GM12878 (cell line): ENCODE results near the gene BTBD19. TPM values are rescaled to one million over a fixed set of nuclear protein-coding genes. Genes with fewer than 3 reads are reported as not detected.

Experiments used
- ATAC-seq: fragments of 200-7000 bp; cut with Tn5 transposase; 3 replicates; pipeline ENCODE4 v1.9.1; 2020; ENCODE audit warnings: mild to moderate bottlenecking, moderate library complexity
- BruUV-seq: library from RNA; stranded (reverse); fragments of 400-500 nt; replicated peaks from 2 replicates; lab custom pipeline; 2021; lab: Mats Ljungman, UMichigan
- CTCF ChIA-PET: fragments of 300-600 bp; sonication (Branson Sonifier 250); formaldehyde crosslinking; extraction: SDS; loops from one replicate; lab custom pipeline; 2021; ENCODE audit warnings: inconsistent platforms; lab: Yijun Ruan, JAX
- POLR2A ChIA-PET: fragments of 350-600 bp; formaldehyde crosslinking; extraction: SDS; loops from one replicate; lab custom pipeline; 2021; ENCODE audit warnings: inconsistent platforms; lab: Charles Lee
- RAD21 ChIA-PET: fragments of 300-600 bp; sonication (Branson Sonifier 250); formaldehyde crosslinking; loops from one replicate; lab custom pipeline; 2023; ENCODE audit warnings: antibody characterized with exemption; ENCODE audit not compliant: unreplicated experiment; lab: Charles Lee
- SMC1A ChIA-PET: fragments of 300-600 bp; sonication (Branson Sonifier 250); formaldehyde crosslinking; loops from one replicate; lab custom pipeline; 2023; ENCODE audit not compliant: unreplicated experiment, uncharacterized antibody; lab: Charles Lee
- DNase-seq: peaks from one replicate; pipeline ENCODE4 v3.0.0-alpha.2; 2011; ENCODE audit warnings: low read depth, low spot score
- FAIRE-seq: peaks from 3 replicates; lab custom pipeline; 2011; peaks lifted over from hg19 to GRCh38; lab: Jason Lieb, UNC
- H2AFZ ChIP-seq: 2 replicates; pipeline ENCODE4 v1.6.0; 2011; ENCODE audit warnings: low read depth, low read length, control low read depth; ENCODE audit not compliant: control insufficient read depth
- H3K27ac ChIP-seq: 2 replicates; pipeline ENCODE4 v1.5.1; 2011; ENCODE audit warnings: control low read depth; ENCODE audit not compliant: control insufficient read depth, insufficient read depth
- H3K27me3 ChIP-seq, 2 experiments: replicated peaks in 1 of 2; 2 replicates each; pipeline versions ENCODE4 v1.6.0 to v1.6.1; 2011; ENCODE audit warnings: low read length in 1 of 2; ENCODE audit not compliant: control insufficient read depth in 2 of 2, insufficient read depth in 2 of 2
- H3K36me3 ChIP-seq, 2 experiments: 2 replicates each; pipeline ENCODE4 v1.5.1; 2011; ENCODE audit warnings: low read length in 1 of 2; ENCODE audit not compliant: control insufficient read depth in 2 of 2, insufficient read depth in 2 of 2
- H3K4me1 ChIP-seq: 2 replicates; pipeline ENCODE4 v1.6.1; 2011; ENCODE audit warnings: mild to moderate bottlenecking, low read length, moderate library complexity, mixed read lengths; ENCODE audit not compliant: control insufficient read depth, insufficient read depth
- H3K4me2 ChIP-seq: 2 replicates; pipeline ENCODE4 v1.6.0; 2011; ENCODE audit warnings: control low read depth; ENCODE audit not compliant: control insufficient read depth, insufficient read depth
- H3K4me3 ChIP-seq: fragments of 200-600 bp; sonication (generic); 2 replicates; pipeline ENCODE4 v1.5.1; 2016
- H3K79me2 ChIP-seq: 2 replicates; pipeline ENCODE4 v1.6.0; 2011; ENCODE audit warnings: low read length; ENCODE audit not compliant: control insufficient read depth, insufficient read depth
- H3K9ac ChIP-seq: 2 replicates; pipeline ENCODE4 v1.8.0; 2011; ENCODE audit warnings: low read length, control low read depth, mixed read lengths; ENCODE audit not compliant: control insufficient read depth, insufficient read depth
- H3K9me3 ChIP-seq: replicated peaks from 3 replicates; pipeline ENCODE4 v1.5.1; 2011; ENCODE audit warnings: mild to moderate bottlenecking, low read length; ENCODE audit not compliant: control insufficient read depth, insufficient read depth
- H4K20me1 ChIP-seq: 2 replicates; pipeline ENCODE4 v1.6.0; 2011; ENCODE audit not compliant: control insufficient read depth, insufficient read depth
- BACH1 ChIP-seq: fragments of 450-650 bp; IDR thresholded peaks from 2 replicates; pipeline ENCODE4 v1.6.1; 2017; ENCODE audit warnings: mild to moderate bottlenecking, borderline replicate concordance
- CBFB ChIP-seq: IDR thresholded peaks from 2 replicates; pipeline ENCODE4 v1.6.1; 2016; ENCODE audit warnings: antibody characterized with exemption, low read depth
- CHD2 ChIP-seq: IDR thresholded peaks from 2 replicates; pipeline ENCODE4 v1.6.1; 2011; ENCODE audit warnings: low read depth, low read length, improper control_type of control experiment, borderline replicate concordance
- KAT2A ChIP-seq: conservative IDR thresholded peaks from 2 replicates; pipeline ENCODE4 v1.6.1; 2011; ENCODE audit warnings: low read depth, low read length; ENCODE audit not compliant: control insufficient read depth
- RELA ChIP-seq: fragments of 450-650 bp; IDR thresholded peaks from 2 replicates; pipeline ENCODE4 v1.8.0; 2014; ENCODE audit warnings: borderline replicate concordance; ENCODE audit not compliant: partially characterized antibody
- SREBF2 ChIP-seq: IDR thresholded peaks from 2 replicates; pipeline ENCODE4 v1.6.1; 2012; ENCODE audit warnings: mild to moderate bottlenecking, low read length
- SUPT20H ChIP-seq: IDR thresholded peaks from 2 replicates; pipeline ENCODE4 v1.6.1; 2011; ENCODE audit warnings: low read depth, mild to moderate bottlenecking, low read length, moderate library complexity, borderline replicate concordance; ENCODE audit not compliant: control insufficient read depth
- TBL1XR1 ChIP-seq: IDR thresholded peaks from 2 replicates; pipeline ENCODE4 v1.6.1; 2012; ENCODE audit warnings: low read depth, low read length, improper control_type of control experiment
- WGBS: methylation state at CpG from one replicate; pipeline ENCODE4 v1.1.6; 2016; ENCODE audit warnings: low lambda C conversion rate; ENCODE audit not compliant: insufficient replicate concordance, insufficient coverage; ENCODE audit errors: missing lambda C conversion rate; 5-methylcytosine and 5-hydroxymethylcytosine counted together
- in situ Hi-C: fragments of 300-500 bp; cut with MboI; formaldehyde crosslinking; loops from 9 replicates; pipeline ENCODE4 v1.14.3; 2018; ENCODE audit warnings: mixed read lengths
- intact Hi-C: fragments of 100-400 bp; cut with micrococcal nuclease; formaldehyde crosslinking; loops from one replicate; pipeline ENCODE4 v1.14.2; 2022; ENCODE audit not compliant: unreplicated experiment
- polyA plus RNA-seq, 11 experiments: library from polyadenylated mRNA; depleted of rRNA in 4 of 11; unstranded in 6 of 11; stranded (reverse) in 5 of 11; fragments of >200 nt; fragmentation: Nextera tagmentation in 4 of 11; fragmentation: Illumina TruSeq in 1 of 11; extraction: Ambion mirVana in 4 of 11; extraction: Trizol in 1 of 11; gene quantifications; 1 replicate in 1 of 11; 2 replicates in 10 of 11; pipeline versions ENCODE4 v1.2.1 to v1.2.3, GENCODE V29; 2011 to 2016; ENCODE audit warnings: inconsistent platforms in 2 of 11, missing spikeins in 2 of 11, low read depth in 1 of 11
- total RNA-seq, 4 experiments: library from RNA; depleted of rRNA in 3 of 4; stranded (reverse); fragments of >200 nt in 3 of 4; fragmentation: Illumina TruSeq in 1 of 4; extraction: Trizol in 1 of 4; gene quantifications; 2 replicates each; pipeline versions ENCODE4 v1.2.1 to v1.2.3, GENCODE V29; 2013 to 2021
- TF ChIP-seq, protein P1 (sequence below): fragments of 450-650 bp; IDR thresholded peaks from 2 replicates; pipeline ENCODE4 v1.6.1; 2017; ENCODE audit warnings: mild to moderate bottlenecking, moderate library complexity
- TF ChIP-seq, protein P2 (sequence below): IDR thresholded peaks from 2 replicates; pipeline ENCODE4 v1.6.1; 2012; ENCODE audit warnings: low read depth, low read length, improper control_type of control experiment
- TF ChIP-seq, protein P3 (sequence below): IDR thresholded peaks from 2 replicates; pipeline ENCODE4 v1.6.1; 2012; ENCODE audit warnings: improper control_type of control experiment, low read depth, low read length; ENCODE audit not compliant: insufficient replicate concordance

Gene BTBD19
- total and polyA plus RNA-seq, 10 of the 15 experiments (the other 5 are each of a cell fraction or from before 2014, with no cell fraction given), result 0.13 to 2.7 (median 0.42) TPM

DNA sequence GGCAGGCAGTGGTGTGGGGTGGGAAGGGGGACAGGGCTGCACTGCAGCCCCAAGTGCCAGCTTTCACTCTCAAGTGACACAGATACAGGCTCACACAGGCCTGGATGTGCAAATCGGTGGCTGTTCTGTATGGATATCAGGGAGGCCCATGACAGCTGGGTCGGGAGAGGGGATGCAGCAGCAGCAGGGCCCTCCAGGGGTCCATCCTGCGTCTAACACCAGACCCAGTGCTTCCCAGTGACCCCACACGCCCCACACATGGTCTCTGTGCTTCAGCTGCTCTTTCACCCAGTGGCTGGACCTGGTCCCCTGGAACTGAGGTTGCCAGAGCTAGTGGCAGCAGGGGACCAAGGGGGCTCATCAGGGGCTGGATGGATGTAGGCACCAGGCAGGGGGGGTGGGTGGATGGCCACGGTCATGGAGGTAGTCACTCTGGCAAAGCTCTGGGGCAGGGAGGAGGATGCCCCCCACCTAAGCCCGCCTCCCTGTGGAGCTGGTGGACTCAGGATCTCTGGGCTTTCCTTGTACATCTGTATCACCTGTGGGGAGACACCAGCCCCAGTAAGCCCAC is 13.9 kb downstream of the BTBD19 start:
- no peaks in the 10 kb centered on the region for H3K79me2 ChIP-seq
- no peak overlapping the region for H2AFZ ChIP-seq
- DNase-seq (no peak), ATAC-seq (no peak), FAIRE-seq (no peak)
- no peaks in the 10 kb centered on the region for H3K9me3 ChIP-seq
- ChIA-PET SMC1A (interaction anchor here (0.9 to 5.9 kb wide), 7 partner anchors 9 to 31 kb away, joined by 3 to 52 read pairs (median 5); partner anchors contain the start of genes BTBD19, DYNLT4 and PLK3), CTCF (interaction anchor here (0.8 to 3.6 kb wide), 10 partner anchors 8 to 93 kb away, joined by 3 to 21 read pairs (median 4); partner anchors contain the start of gene PLK3), RAD21 (interaction anchor here (1.1 to 2.1 kb wide), 7 partner anchors 8 to 481 kb away, joined by 3 to 10 read pairs (median 4); partner anchors contain the start of genes HECTD3, PLK3 and UROD), POLR2A (interaction anchor here (0.5 to 5.9 kb wide), 9 partner anchors 8 to 670 kb away, joined by 3 to 56 read pairs (median 5); partner anchors contain the start of genes BTBD19, HECTD3 and PLK3)
- no peaks in the 10 kb centered on the region; a peak in 1 of 4 replicates for H3K27me3 ChIP-seq
- WGBS, result 38% methylated on average over 6 of the region's 6 CpGs
- H3K4me3 ChIP-seq, result no peak overlapping the region
- no peak overlapping the region for H3K9ac ChIP-seq
- H3K4me1 ChIP-seq, result peaks cover 4% of the 10 kb centered on the region
- no peak overlapping the region for H3K4me2 ChIP-seq
- no peak overlapping the region for H3K27ac ChIP-seq
- H3K36me3 ChIP-seq, result no peaks in the 10 kb centered on the region
- no peaks in the 10 kb centered on the region for H4K20me1 ChIP-seq
- intact Hi-C loops, result no loop called here
- in situ Hi-C loops, result no loop called here
- BruUV-seq, result no TSS peak
- TF ChIP-seq RELA (no peak), KAT2A (no peak), SUPT20H (no peak), TBL1XR1 (no peak), BACH1 (no peak), CBFB (no peak), SREBF2 (no peak), CHD2 (no peak)
- TF ChIP-seq, protein P1, sequence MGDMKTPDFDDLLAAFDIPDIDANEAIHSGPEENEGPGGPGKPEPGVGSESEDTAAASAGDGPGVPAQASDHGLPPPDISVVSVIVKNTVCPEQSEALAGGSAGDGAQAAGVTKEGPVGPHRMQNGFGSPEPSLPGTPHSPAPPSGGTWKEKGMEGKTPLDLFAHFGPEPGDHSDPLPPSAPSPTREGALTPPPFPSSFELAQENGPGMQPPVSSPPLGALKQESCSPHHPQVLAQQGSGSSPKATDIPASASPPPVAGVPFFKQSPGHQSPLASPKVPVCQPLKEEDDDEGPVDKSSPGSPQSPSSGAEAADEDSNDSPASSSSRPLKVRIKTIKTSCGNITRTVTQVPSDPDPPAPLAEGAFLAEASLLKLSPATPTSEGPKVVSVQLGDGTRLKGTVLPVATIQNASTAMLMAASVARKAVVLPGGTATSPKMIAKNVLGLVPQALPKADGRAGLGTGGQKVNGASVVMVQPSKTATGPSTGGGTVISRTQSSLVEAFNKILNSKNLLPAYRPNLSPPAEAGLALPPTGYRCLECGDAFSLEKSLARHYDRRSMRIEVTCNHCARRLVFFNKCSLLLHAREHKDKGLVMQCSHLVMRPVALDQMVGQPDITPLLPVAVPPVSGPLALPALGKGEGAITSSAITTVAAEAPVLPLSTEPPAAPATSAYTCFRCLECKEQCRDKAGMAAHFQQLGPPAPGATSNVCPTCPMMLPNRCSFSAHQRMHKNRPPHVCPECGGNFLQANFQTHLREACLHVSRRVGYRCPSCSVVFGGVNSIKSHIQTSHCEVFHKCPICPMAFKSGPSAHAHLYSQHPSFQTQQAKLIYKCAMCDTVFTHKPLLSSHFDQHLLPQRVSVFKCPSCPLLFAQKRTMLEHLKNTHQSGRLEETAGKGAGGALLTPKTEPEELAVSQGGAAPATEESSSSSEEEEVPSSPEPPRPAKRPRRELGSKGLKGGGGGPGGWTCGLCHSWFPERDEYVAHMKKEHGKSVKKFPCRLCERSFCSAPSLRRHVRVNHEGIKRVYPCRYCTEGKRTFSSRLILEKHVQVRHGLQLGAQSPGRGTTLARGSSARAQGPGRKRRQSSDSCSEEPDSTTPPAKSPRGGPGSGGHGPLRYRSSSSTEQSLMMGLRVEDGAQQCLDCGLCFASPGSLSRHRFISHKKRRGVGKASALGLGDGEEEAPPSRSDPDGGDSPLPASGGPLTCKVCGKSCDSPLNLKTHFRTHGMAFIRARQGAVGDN, result no peak
- TF ChIP-seq, protein P2, sequence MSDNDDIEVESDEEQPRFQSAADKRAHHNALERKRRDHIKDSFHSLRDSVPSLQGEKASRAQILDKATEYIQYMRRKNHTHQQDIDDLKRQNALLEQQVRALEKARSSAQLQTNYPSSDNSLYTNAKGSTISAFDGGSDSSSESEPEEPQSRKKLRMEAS, result no peak
- TF ChIP-seq, protein P3, sequence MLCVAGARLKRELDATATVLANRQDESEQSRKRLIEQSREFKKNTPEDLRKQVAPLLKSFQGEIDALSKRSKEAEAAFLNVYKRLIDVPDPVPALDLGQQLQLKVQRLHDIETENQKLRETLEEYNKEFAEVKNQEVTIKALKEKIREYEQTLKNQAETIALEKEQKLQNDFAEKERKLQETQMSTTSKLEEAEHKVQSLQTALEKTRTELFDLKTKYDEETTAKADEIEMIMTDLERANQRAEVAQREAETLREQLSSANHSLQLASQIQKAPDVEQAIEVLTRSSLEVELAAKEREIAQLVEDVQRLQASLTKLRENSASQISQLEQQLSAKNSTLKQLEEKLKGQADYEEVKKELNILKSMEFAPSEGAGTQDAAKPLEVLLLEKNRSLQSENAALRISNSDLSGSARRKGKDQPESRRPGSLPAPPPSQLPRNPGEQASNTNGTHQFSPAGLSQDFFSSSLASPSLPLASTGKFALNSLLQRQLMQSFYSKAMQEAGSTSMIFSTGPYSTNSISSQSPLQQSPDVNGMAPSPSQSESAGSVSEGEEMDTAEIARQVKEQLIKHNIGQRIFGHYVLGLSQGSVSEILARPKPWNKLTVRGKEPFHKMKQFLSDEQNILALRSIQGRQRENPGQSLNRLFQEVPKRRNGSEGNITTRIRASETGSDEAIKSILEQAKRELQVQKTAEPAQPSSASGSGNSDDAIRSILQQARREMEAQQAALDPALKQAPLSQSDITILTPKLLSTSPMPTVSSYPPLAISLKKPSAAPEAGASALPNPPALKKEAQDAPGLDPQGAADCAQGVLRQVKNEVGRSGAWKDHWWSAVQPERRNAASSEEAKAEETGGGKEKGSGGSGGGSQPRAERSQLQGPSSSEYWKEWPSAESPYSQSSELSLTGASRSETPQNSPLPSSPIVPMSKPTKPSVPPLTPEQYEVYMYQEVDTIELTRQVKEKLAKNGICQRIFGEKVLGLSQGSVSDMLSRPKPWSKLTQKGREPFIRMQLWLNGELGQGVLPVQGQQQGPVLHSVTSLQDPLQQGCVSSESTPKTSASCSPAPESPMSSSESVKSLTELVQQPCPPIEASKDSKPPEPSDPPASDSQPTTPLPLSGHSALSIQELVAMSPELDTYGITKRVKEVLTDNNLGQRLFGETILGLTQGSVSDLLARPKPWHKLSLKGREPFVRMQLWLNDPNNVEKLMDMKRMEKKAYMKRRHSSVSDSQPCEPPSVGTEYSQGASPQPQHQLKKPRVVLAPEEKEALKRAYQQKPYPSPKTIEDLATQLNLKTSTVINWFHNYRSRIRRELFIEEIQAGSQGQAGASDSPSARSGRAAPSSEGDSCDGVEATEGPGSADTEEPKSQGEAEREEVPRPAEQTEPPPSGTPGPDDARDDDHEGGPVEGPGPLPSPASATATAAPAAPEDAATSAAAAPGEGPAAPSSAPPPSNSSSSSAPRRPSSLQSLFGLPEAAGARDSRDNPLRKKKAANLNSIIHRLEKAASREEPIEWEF, result no peak
